ENCODE data around the gene PTPA.

DNA sequence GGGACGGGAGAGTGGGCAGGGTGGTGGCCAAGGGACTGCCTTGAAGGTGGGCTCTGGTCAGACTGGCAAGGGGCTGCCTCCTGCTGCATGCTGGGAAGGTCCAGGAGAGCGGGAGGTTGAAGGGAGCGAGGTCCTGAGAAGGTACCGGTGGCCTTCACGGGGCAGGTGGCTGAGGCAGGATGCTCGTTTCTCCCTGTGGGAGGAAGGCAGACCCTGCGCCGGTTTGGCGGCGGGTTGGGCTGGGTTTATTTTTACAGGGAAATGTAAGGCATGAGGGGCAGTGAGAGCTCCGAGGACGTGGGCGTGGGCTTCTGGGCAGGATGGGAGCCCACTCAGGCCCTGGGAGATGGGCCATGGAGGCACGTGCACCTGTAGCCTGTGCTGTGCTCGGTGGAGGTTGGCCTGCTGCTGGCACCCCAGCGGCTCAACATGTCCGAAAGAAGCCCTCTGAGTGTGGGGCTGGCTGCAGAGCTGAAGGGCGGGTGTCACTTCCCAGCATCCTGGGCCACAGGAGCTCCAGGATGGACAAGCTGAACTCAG lies 39.5 kb downstream of the PTPA start:
- TF ChIP-seq, protein P1, sequence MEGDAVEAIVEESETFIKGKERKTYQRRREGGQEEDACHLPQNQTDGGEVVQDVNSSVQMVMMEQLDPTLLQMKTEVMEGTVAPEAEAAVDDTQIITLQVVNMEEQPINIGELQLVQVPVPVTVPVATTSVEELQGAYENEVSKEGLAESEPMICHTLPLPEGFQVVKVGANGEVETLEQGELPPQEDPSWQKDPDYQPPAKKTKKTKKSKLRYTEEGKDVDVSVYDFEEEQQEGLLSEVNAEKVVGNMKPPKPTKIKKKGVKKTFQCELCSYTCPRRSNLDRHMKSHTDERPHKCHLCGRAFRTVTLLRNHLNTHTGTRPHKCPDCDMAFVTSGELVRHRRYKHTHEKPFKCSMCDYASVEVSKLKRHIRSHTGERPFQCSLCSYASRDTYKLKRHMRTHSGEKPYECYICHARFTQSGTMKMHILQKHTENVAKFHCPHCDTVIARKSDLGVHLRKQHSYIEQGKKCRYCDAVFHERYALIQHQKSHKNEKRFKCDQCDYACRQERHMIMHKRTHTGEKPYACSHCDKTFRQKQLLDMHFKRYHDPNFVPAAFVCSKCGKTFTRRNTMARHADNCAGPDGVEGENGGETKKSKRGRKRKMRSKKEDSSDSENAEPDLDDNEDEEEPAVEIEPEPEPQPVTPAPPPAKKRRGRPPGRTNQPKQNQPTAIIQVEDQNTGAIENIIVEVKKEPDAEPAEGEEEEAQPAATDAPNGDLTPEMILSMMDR (IDR thresholded peaks at IDR 0.05) = no peak
- TF ChIP-seq POLR2A (IDR thresholded peaks at IDR 0.05) (no peak), POLR2AphosphoS5 (IDR thresholded peaks at IDR 0.05) (no peak)

All from breast epithelium (tissue), 3 donors.